PC-3 (cell line): ENCODE results near the gene MSH2. TPM values are rescaled to one million over a fixed set of nuclear protein-coding genes. Genes with fewer than 3 reads are reported as not detected.

Experiments
- ATAC-seq: fragments of 200-7000 bp; cut with Tn5 transposase; 2 replicates; pipeline ENCODE4 v1.9.1; 2020; ENCODE audit warnings: mild to moderate bottlenecking, moderate library complexity
- BruUV-seq: library from RNA; stranded (reverse); fragments of 400-500 nt; replicated peaks from 2 replicates; lab custom pipeline; 2021; lab: Mats Ljungman, UMichigan
- CTCF ChIA-PET: fragments of 300-600 bp; sonication (Branson Sonifier 250); formaldehyde crosslinking; loops from one replicate; lab custom pipeline; 2022; ENCODE audit warnings: antibody characterized with exemption; lab: Charles Lee
- POLR2A ChIA-PET: fragments of 300-600 bp; sonication (Branson Sonifier 250); formaldehyde crosslinking; loops from one replicate; lab custom pipeline; 2022; ENCODE audit warnings: antibody characterized with exemption; ENCODE audit not compliant: unreplicated experiment; lab: Charles Lee
- DNase-seq: peaks from one replicate; pipeline ENCODE4 v3.0.0-alpha.2; 2015
- H2AFZ ChIP-seq: fragments of 300-600 bp; sonication (generic); 2 replicates; pipeline ENCODE4 v1.6.0; 2016; ENCODE audit warnings: antibody characterized with exemption, low read length
- H3F3A ChIP-seq: fragments of 300-600 bp; sonication (generic); one replicate; pipeline ENCODE4 v1.6.0; 2017; ENCODE audit warnings: antibody characterized with exemption, low read length, control low read depth, mild to moderate bottlenecking; ENCODE audit not compliant: unreplicated experiment
- H3K27ac ChIP-seq: fragments of 300-600 bp; sonication (generic); 2 replicates; pipeline ENCODE4 v1.5.1; 2016; ENCODE audit warnings: mild to moderate bottlenecking, low read length
- H3K27me3 ChIP-seq: fragments of 300-600 bp; sonication (generic); 2 replicates; pipeline ENCODE4 v1.6.1; 2016; ENCODE audit warnings: low read length, mixed read lengths
- H3K36me3 ChIP-seq: fragments of 300-600 bp; sonication (generic); 2 replicates; pipeline ENCODE4 v1.6.1; 2016; ENCODE audit warnings: low read depth, mixed run types, low read length, mixed read lengths
- H3K4me1 ChIP-seq: fragments of 300-600 bp; sonication (generic); 2 replicates; pipeline ENCODE4 v1.5.1; 2016; ENCODE audit warnings: low read length; ENCODE audit not compliant: insufficient read depth
- H3K4me2 ChIP-seq: fragments of 300-600 bp; sonication (generic); 2 replicates; pipeline ENCODE4 v1.6.0; 2016; ENCODE audit warnings: low read length
- H3K4me3 ChIP-seq: fragments of 300-600 bp; sonication (generic); 2 replicates; pipeline ENCODE4 v1.5.1; 2016; ENCODE audit warnings: mild to moderate bottlenecking, low read length, mixed read lengths
- H3K79me2 ChIP-seq: fragments of 300-600 bp; sonication (generic); 2 replicates; pipeline ENCODE4 v1.6.1; 2017; ENCODE audit warnings: low read length, mixed read lengths
- H3K9ac ChIP-seq: fragments of 300-600 bp; sonication (generic); 2 replicates; pipeline ENCODE4 v1.6.0; 2016; ENCODE audit warnings: mild to moderate bottlenecking, low read length
- H3K9me2 ChIP-seq: fragments of 300-600 bp; sonication (generic); replicated peaks from 2 replicates; pipeline ENCODE4 v1.6.1; 2016; ENCODE audit warnings: mixed run types, low read length, mixed read lengths
- H3K9me3 ChIP-seq: fragments of 300-600 bp; sonication (generic); 2 replicates; pipeline ENCODE4 v1.6.1; 2016; ENCODE audit warnings: low read length, mixed read lengths
- H4K20me1 ChIP-seq: fragments of 300-600 bp; sonication (generic); 2 replicates; pipeline ENCODE4 v1.6.1; 2016; ENCODE audit warnings: low read length, mixed read lengths
- EZH2 ChIP-seq: fragments of 300-600 bp; sonication (generic); IDR thresholded peaks from one replicate; pipeline ENCODE4 v1.6.1; 2017; ENCODE audit warnings: antibody characterized with exemption, mild to moderate bottlenecking, low read length; ENCODE audit not compliant: unreplicated experiment
- EZH2phosphoT487 ChIP-seq: fragments of 300-600 bp; sonication (generic); IDR thresholded peaks from 2 replicates; pipeline ENCODE4 v1.6.1; 2018; ENCODE audit warnings: mild to moderate bottlenecking, antibody characterized with exemption, low read length, borderline replicate concordance
- intact Hi-C: fragments of 100-400 bp; cut with micrococcal nuclease; formaldehyde crosslinking; loops from 2 replicates; pipeline ENCODE4 v1.9.0; 2023
- total RNA-seq: library from RNA; depleted of rRNA; stranded (reverse); fragments of >200 nt; gene quantifications from 2 replicates; pipeline ENCODE4 v1.2.3, GENCODE V29; 2014
- TF ChIP-seq, protein P1 (sequence below): fragments of 300-600 bp; sonication (generic); conservative IDR thresholded peaks from 2 replicates; pipeline ENCODE4 v1.5.1; 2017; ENCODE audit warnings: antibody characterized with exemption, low read depth, mild to moderate bottlenecking, low read length

MSH2 gene
- total RNA-seq, 1 experiment from 2014 or later, result 70.7 TPM

DNA sequence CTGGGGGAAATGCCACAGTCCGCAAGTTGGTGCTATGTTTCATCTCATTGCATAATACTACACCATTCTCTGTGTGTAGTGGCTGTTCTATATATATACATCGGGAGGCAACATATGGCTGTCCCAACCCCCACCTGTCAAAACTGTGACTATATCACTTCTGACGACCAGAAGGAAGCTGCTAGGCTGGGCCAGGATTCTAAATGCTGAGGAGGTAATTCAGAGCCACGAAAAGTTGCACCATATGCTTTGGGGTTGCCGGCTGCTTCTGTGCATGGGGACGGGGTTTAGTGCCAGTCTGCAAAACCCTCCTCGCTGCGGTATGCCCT, 117.3 kb downstream of the MSH2 start:
- POLR2A ChIA-PET, result no interaction called here
- DNase-seq (no peak), ATAC-seq (no peak)
- no TSS peak for BruUV-seq
- H3F3A ChIP-seq, result no peaks in the 10 kb centered on the region
- peak overlapping the region; percentile 83 for H2AFZ ChIP-seq
- H3K79me2 ChIP-seq, result no peaks in the 10 kb centered on the region
- no peaks in the 10 kb centered on the region for H4K20me1 ChIP-seq
- H3K4me2 ChIP-seq, result peak overlapping the region; percentile 83
- H3K4me3 ChIP-seq, result peak overlapping the region; percentile 69
- H3K36me3 ChIP-seq, result no peaks in the 10 kb centered on the region
- CTCF ChIA-PET, result no interaction called here
- H3K4me1 ChIP-seq, result peaks cover 5% of the 10 kb centered on the region; the same call in 1 of the 2 replicates
- no peak overlapping the region for H3K27ac ChIP-seq
- H3K9ac ChIP-seq, result peak overlapping the region; percentile 34; the same call in 1 of the 2 replicates
- no peaks in the 10 kb centered on the region for H3K9me3 ChIP-seq
- TF ChIP-seq, protein P1, sequence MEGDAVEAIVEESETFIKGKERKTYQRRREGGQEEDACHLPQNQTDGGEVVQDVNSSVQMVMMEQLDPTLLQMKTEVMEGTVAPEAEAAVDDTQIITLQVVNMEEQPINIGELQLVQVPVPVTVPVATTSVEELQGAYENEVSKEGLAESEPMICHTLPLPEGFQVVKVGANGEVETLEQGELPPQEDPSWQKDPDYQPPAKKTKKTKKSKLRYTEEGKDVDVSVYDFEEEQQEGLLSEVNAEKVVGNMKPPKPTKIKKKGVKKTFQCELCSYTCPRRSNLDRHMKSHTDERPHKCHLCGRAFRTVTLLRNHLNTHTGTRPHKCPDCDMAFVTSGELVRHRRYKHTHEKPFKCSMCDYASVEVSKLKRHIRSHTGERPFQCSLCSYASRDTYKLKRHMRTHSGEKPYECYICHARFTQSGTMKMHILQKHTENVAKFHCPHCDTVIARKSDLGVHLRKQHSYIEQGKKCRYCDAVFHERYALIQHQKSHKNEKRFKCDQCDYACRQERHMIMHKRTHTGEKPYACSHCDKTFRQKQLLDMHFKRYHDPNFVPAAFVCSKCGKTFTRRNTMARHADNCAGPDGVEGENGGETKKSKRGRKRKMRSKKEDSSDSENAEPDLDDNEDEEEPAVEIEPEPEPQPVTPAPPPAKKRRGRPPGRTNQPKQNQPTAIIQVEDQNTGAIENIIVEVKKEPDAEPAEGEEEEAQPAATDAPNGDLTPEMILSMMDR, result no peak
- TF ChIP-seq EZH2 (no peak), EZH2phosphoT487 (no peak)
- no peaks in the 10 kb centered on the region for H3K27me3 ChIP-seq
- no peaks in the 10 kb centered on the region for H3K9me2 ChIP-seq
- intact Hi-C loops, result no loop called here

DNA sequence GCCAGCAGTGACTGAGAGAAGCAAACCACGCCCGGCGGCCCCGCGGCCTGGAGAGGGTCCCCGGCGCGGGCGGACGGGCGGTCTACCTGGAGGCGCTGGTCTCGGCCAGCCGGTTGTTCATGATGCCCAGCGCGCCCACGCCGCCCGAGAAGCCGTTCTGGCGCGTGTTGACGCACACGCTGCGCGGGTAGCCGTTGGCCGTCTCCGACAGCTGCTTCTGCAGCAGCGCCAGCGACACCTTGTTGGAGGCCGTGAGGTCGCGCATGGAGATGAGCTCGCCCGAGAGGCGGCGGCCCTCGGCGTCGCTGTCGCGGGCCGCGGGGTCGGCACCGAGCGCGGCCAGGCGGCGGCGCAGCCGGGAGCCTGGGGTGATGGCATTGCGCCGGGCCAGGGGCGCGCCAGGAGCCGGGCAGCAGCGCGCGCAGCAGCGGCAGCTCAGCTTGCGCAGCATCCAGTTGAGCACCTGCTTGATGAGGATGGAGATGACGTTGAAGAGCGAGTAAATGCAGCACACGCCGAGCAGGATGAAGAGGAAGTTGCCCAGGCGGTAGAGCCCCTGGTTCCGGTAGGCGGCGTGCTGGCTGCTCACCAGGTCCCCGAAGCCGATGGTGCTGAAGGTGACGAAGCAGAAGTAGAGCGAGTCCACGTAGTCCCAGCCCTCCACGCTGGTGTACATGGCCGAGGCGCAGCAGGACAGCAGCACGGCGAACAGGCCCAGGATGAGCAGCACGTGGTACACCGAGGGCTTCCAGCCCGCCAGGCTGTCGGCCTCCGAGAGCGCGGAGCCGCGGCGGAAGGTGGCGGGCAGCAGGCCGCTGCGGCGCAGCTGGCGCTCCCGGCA, 118.1 kb downstream of the MSH2 start:
- ATAC-seq, result peak; percentile 73
- TF ChIP-seq, protein P1, result peak; percentile 49
- TF ChIP-seq EZH2, result no peak
- Histone ChIP-seq H3K27me3 (no peaks in the 10 kb centered on the region), H3F3A (no peaks in the 10 kb centered on the region), H3K9me3 (no peaks in the 10 kb centered on the region), H3K4me3 (peak overlapping the region; percentile 69), H3K4me2 (peak overlapping the region; percentile 83), H3K4me1 (peaks cover 5% of the 10 kb centered on the region; the same call in 1 of the 2 replicates), H3K36me3 (no peaks in the 10 kb centered on the region), H3K79me2 (no peaks in the 10 kb centered on the region), H2AFZ (peak overlapping the region; percentile 83), H3K27ac (no peak overlapping the region), H3K9me2 (no peaks in the 10 kb centered on the region), H4K20me1 (no peaks in the 10 kb centered on the region), H3K9ac (peak overlapping the region; percentile 34; the same call in 1 of the 2 replicates)
- BruUV-seq, result no TSS peak
- intact Hi-C loops, result no loop called here
- POLR2A ChIA-PET, result interaction anchor here (0.6 kb wide), 1 partner anchor 864 kb away, joined by 3 read pairs; no protein-coding TSS in a partner anchor
- CTCF ChIA-PET, result no interaction called here
- peak; percentile 51 for DNase-seq

DNA sequence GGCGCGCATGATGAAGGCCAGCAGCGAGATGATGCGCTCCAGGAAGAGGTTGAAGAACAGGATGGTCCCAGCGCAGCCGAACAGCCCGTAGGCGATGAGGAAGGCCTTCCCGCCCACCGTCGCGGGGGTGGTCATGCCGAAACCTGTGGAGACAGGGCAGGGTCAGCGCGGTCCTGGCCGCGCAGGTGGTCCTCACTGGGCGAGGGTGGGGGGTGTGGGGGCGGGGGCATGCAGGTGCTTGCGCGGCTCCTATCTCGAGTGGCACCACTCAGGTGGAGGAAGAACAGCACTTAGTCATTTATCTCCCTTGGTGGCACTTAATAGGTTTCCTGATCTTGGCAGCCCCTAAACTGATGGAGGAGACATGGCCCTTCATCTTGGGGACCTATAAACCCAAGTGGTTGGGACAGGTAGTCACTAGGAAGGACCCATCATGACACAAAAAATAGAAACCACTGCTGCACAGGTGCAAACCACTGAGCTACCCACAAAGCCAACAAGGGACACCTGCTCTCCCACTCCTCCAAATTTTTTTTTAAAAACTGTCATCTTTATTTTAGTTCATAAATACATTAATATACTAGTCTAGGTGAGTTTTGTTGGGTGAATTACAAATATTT, 118.8 kb downstream of the MSH2 start:
- Histone ChIP-seq H4K20me1 (no peaks in the 10 kb centered on the region), H3K27me3 (no peaks in the 10 kb centered on the region), H3F3A (no peaks in the 10 kb centered on the region), H3K27ac (no peak overlapping the region), H3K9me3 (no peaks in the 10 kb centered on the region), H3K4me2 (peak overlapping the region; percentile 83), H3K9ac (no peak overlapping the region), H3K4me1 (peaks cover 5% of the 10 kb centered on the region; the same call in 1 of the 2 replicates), H3K9me2 (no peaks in the 10 kb centered on the region), H2AFZ (peak overlapping the region; percentile 83), H3K36me3 (no peaks in the 10 kb centered on the region), H3K4me3 (peak overlapping the region; percentile 69), H3K79me2 (no peaks in the 10 kb centered on the region)
- no peak for ATAC-seq
- ChIA-PET CTCF (no interaction called here), POLR2A (no interaction called here)
- TF ChIP-seq EZH2phosphoT487 (no peak), EZH2 (no peak)
- TF ChIP-seq, protein P1, result no peak
- no peak for DNase-seq
- intact Hi-C loops, result no loop called here
- BruUV-seq, result no TSS peak
